Fibroblast of mammary gland (primary cell): ENCODE results near the gene DUSP22.

Source experiments
- DNase-seq: peaks from one replicate; pipeline ENCODE4 v3.0.0-alpha.2; 2010; ENCODE audit warnings: low read depth
- H3K4me3 ChIP-seq: 2 replicates; pipeline ENCODE4 v1.5.1; 2011; ENCODE audit warnings: low read depth, mild to moderate bottlenecking, low read length, moderate library complexity; ENCODE audit not compliant: control insufficient read depth
- TF ChIP-seq, protein P1 (sequence below): conservative IDR thresholded peaks from 2 replicates; pipeline ENCODE4 v1.5.1; 2011; ENCODE audit warnings: low read depth, low read length, inconsistent platforms; ENCODE audit not compliant: control insufficient read depth, insufficient read depth

Gene DUSP22

DNA sequence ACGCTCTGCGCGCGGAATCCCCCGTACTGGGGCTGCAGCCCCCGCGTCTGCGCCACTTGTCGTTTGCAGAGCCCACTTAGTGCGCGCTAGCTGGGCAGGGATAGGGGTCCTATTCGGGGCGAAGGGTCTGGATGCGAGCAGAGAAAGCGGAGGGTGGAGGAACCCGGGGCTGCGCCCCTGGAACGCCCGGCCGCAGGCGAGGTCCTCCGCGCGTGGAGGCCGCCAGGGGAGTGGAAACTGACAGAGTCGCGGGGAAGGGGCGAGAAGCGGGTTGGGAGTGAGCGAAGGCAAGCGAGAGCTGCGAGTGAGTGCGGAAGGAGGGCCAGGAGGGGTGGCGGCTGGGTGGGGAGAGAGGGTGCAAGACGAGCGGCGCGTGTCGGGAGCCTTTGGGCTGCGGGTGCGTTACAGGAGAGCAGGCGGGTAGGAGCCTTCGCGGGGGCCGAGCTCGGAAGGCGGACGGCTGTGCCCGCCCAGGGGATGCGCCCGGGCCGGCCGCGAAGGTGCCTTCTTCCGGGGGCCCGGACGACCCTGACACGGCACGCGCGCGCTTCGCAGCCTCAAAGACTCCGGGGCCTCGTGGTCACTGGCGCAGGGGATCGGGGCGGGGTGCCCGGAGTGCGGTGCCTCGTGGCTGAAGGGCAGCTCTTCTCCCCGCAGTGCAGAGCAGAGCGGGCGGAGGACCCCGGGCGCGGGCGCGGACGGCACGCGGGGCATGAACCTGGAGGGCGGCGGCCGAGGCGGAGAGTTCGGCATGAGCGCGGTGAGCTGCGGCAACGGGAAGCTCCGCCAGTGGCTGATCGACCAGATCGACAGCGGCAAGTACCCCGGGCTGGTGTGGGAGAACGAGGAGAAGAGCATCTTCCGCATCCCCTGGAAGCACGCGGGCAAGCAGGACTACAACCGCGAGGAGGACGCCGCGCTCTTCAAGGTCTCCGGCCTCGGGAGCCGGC is 100.4 kb downstream of the DUSP22 start:
- DNase-seq: peak; percentile 8
- TF ChIP-seq, protein P1, sequence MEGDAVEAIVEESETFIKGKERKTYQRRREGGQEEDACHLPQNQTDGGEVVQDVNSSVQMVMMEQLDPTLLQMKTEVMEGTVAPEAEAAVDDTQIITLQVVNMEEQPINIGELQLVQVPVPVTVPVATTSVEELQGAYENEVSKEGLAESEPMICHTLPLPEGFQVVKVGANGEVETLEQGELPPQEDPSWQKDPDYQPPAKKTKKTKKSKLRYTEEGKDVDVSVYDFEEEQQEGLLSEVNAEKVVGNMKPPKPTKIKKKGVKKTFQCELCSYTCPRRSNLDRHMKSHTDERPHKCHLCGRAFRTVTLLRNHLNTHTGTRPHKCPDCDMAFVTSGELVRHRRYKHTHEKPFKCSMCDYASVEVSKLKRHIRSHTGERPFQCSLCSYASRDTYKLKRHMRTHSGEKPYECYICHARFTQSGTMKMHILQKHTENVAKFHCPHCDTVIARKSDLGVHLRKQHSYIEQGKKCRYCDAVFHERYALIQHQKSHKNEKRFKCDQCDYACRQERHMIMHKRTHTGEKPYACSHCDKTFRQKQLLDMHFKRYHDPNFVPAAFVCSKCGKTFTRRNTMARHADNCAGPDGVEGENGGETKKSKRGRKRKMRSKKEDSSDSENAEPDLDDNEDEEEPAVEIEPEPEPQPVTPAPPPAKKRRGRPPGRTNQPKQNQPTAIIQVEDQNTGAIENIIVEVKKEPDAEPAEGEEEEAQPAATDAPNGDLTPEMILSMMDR: no peak
- H3K4me3 ChIP-seq: peak overlapping the region; percentile 1

DNA sequence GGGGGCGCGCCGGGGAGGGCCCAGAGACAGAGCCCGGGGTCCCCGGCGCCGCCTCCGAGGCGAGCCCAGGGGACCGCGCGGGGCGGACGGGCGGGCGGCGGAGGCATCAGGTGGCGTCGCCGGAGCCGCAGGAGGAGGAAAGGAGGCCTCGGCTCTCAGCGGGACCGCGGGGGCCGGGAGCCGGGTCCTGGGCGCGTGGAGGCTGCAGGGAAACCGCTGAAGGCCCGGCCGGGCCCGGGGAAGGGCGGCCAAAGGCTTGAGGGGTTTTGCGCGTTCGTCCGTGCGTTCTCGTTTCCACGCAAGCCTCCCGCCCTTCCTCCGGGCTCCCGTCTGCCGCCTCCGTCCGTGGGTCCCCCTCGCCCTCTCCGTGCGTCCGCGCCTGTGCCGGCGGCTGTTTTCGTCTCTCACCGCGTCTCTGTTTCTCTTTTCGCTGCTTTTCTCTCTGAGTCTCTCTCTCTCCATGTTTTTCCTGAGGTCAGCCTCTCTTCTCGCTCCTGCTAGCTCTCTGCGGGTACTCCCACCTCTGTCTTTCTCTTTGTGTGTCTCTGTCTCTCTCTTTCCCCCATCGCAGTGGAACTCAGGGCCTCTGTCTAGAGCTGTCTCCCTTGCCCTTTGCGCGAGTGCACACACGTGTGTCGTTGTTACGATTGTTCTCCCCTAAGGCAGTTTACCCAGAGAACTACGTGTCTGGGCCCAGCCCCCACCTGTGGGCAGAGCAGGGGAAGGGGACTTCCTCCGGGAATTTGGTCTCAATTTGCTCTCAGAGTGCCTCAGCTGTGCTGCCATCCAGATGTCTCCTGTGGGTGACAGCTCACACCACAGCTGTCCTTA is 101.3 kb downstream of the DUSP22 start:
- no peak for DNase-seq
- H3K4me3 ChIP-seq: no peak overlapping the region

DNA sequence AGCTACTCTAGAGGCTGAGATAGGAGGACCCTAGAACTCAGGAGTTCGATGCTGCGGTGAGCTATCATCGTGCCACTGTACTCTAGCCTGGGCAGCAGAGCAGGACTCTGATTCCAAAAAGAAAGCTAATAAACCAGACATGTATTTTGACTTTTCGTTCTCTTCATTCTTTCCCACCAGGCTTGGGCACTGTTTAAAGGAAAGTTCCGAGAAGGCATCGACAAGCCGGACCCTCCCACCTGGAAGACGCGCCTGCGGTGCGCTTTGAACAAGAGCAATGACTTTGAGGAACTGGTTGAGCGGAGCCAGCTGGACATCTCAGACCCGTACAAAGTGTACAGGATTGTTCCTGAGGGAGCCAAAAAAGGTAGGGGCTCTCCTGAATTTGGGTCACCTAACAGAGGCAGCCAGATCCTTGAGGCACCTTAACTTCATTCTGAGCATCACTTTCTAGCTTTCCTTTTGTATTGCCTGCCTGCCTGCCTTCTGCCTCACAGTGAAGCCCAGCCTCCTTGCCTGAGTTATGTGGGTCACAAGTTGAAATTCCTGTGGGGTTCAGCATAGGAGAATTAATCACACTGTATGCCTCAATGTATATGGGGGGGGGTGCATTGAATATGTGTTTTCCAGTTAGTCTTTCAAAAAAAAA is 102.5 kb downstream of the DUSP22 start:
- TF ChIP-seq, protein P1: no peak
- H3K4me3 ChIP-seq: no peak overlapping the region
- no peak for DNase-seq

More for the DNA sequence above, 101.3 kb downstream of the DUSP22 start:
- TF ChIP-seq, protein P1: no peak

DNA sequence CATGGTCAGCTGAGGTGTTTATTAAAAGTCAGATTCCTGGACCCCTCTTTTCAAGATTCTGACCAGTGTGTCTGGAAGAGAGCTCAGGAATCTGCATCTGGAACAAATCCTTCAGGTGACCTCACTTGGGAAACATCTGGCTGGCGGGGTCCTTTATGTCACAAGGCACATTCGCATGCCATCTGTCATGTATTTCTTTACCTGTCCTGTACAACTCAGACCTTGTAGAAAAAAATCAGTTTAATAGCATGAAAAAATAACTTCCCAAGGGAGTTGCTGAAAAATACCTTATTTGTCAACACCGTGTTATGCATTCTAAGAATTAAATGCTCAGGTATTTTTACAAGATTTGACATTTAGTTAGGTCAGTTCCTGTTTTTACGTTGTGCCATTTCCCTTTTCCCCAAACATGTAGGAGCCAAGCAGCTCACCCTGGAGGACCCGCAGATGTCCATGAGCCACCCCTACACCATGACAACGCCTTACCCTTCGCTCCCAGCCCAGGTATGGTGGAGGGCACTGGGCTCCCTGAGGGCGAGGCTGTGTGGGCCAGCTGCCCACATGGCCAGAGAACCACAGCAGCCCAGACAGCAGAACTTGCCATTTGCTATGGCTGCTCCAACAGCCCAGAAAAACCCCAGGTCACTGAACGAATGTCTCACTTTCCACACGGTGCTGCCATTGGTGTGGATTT is 103.3 kb downstream of the DUSP22 start:
- no peak overlapping the region for H3K4me3 ChIP-seq
- DNase-seq: no peak
- TF ChIP-seq, protein P1: no peak

DNA sequence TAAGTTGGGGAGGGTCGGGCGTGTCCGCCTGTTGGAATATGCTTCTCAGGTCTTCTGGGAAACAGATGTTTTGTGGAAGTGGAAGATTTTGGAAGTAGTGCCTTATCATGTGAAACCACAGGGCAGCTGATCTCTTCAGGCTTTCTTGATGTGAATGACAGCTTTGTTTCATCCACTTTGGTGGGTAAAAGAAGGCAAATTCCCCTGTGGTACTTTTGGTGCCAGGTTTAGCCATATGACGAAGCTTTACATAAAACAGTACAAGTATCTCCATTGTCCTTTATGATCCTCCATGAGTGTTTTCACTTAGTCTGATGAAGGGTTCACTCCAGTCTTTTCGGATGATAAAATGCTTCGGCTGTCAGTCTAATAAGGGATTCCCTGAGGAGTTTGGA is 103.8 kb downstream of the DUSP22 start:
- DNase-seq: no peak
- H3K4me3 ChIP-seq: no peak overlapping the region
- TF ChIP-seq, protein P1: no peak

DNA sequence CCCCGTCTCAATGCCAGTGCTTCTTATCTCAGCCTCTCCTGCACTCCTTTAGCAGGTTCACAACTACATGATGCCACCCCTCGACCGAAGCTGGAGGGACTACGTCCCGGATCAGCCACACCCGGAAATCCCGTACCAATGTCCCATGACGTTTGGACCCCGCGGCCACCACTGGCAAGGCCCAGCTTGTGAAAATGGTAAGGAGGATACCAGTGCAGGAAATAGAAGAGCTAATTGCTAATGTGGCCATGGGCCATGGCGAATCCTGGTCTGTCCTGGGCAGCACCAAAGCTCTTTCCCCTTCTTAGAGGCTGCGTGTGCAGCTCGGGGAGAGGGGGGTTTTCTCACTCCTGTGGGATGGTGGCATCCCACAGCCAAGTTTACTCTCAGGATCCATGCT is 104.8 kb downstream of the DUSP22 start:
- no peak for DNase-seq
- H3K4me3 ChIP-seq: no peak overlapping the region
- TF ChIP-seq, protein P1: no peak
